HG02763 (cell line): Measurements from ENCODE around the gene LCN2.
"Not testable (repeated sequence)": the region's sequence is repeated elsewhere in the genome, so short reads cannot be mapped to it uniquely, and the experiment has no call there.

Source experiments
- ATAC-seq: cut with Tn5 transposase; IDR thresholded peaks from one replicate; pipeline ENCODE4 v1.9.1; 2021; ENCODE audit warnings: mild to moderate bottlenecking, moderate library complexity; ENCODE audit not compliant: unreplicated experiment

Gene LCN2

GRCh38 chr9:128164307-128164885 lies 15.1 kb downstream of the LCN2 start:
- ATAC-seq = no peak

GRCh38 chr9:128166169-128166568 lies 16.9 kb downstream of the LCN2 start:
- no peak for ATAC-seq

GRCh38 chr9:128167209-128167608 lies 18.0 kb downstream of the LCN2 start:
- ATAC-seq = no peak

- ATAC-seq = no peak
These were observed 19.6 kb downstream of the LCN2 start for GRCh38 chr9:128168731-128169308.

- no peak for ATAC-seq
These were observed 20.2 kb downstream of the LCN2 start for GRCh38 chr9:128169492-128169891.

- no peak for ATAC-seq
These were observed 20.7 kb downstream of the LCN2 start for GRCh38 chr9:128169925-128170324.

- ATAC-seq = no peak
These were observed 24.8 kb downstream of the LCN2 start for GRCh38 chr9:128174062-128174461.

- no peak for ATAC-seq
These were observed 25.9 kb downstream of the LCN2 start for GRCh38 chr9:128175102-128175563.

- ATAC-seq = no peak
These were observed 26.5 kb downstream of the LCN2 start for GRCh38 chr9:128175726-128176125.

- no peak for ATAC-seq
These were observed 29.7 kb downstream of the LCN2 start for GRCh38 chr9:128178806-128179431.

GRCh38 chr9:128180001-128180400 lies 30.7 kb downstream of the LCN2 start:
- ATAC-seq = no peak

GRCh38 chr9:128180447-128180846 lies 31.2 kb downstream of the LCN2 start:
- ATAC-seq = no peak

- ATAC-seq = not testable (repeated sequence)
These were observed 32.2 kb downstream of the LCN2 start for GRCh38 chr9:128181480-128181879.

- no peak for ATAC-seq
These were observed 33.8 kb downstream of the LCN2 start for GRCh38 chr9:128182893-128183588.

- ATAC-seq = no peak
These were observed 37.0 kb downstream of the LCN2 start for GRCh38 chr9:128185979-128186965.

- ATAC-seq = no peak
These were observed 38.1 kb downstream of the LCN2 start for GRCh38 chr9:128187361-128187760.

- ATAC-seq = no peak
These were observed 39.0 kb downstream of the LCN2 start for GRCh38 chr9:128188209-128188608.

GRCh38 chr9:128190013-128190412 lies 40.8 kb downstream of the LCN2 start:
- ATAC-seq = no peak

- no peak for ATAC-seq
These were observed 41.5 kb downstream of the LCN2 start for GRCh38 chr9:128190516-128191405.
